Measurements from ENCODE around the gene MAU2.

DNA sequence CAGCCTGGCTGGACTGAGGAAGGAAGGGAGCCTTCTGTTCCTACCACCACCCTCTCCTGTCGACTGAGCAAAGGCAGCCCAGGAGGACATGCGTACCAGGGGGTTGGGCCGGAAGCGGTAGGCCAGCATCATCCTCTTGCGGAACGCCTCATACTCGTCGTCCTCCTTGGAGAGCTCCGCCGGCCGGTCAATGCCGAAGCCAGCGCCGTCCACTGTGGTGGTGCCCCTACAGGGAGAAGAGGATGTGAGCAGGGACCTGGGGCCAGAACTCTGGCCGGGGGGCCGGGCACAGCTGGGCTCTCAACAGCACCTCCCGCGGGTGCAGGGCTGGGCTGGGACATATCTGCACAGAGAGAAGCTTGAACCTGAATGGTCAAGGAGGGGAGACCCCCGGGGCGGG is 43.8 kb upstream of the MAU2 start:
- TF ChIP-seq, protein P1, sequence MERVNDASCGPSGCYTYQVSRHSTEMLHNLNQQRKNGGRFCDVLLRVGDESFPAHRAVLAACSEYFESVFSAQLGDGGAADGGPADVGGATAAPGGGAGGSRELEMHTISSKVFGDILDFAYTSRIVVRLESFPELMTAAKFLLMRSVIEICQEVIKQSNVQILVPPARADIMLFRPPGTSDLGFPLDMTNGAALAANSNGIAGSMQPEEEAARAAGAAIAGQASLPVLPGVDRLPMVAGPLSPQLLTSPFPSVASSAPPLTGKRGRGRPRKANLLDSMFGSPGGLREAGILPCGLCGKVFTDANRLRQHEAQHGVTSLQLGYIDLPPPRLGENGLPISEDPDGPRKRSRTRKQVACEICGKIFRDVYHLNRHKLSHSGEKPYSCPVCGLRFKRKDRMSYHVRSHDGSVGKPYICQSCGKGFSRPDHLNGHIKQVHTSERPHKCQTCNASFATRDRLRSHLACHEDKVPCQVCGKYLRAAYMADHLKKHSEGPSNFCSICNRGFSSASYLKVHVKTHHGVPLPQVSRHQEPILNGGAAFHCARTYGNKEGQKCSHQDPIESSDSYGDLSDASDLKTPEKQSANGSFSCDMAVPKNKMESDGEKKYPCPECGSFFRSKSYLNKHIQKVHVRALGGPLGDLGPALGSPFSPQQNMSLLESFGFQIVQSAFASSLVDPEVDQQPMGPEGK (CRISPR knock-in tag; IDR thresholded peaks at IDR 0.05; ENCODE audit: borderline replicate concordance) = no peak
- TF ChIP-seq ZFP30 (CRISPR knock-in tag; IDR thresholded peaks at IDR 0.05) = no peak
- no peak for TF ChIP-seq SNAI2 (CRISPR knock-in tag; IDR thresholded peaks at IDR 0.05)
- TF ChIP-seq, protein P2, sequence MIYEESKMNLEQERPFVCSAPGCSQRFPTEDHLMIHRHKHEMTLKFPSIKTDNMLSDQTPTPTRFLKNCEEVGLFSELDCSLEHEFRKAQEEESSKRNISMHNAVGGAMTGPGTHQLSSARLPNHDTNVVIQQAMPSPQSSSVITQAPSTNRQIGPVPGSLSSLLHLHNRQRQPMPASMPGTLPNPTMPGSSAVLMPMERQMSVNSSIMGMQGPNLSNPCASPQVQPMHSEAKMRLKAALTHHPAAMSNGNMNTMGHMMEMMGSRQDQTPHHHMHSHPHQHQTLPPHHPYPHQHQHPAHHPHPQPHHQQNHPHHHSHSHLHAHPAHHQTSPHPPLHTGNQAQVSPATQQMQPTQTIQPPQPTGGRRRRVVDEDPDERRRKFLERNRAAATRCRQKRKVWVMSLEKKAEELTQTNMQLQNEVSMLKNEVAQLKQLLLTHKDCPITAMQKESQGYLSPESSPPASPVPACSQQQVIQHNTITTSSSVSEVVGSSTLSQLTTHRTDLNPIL (CRISPR knock-in tag; IDR thresholded peaks at IDR 0.05; ENCODE audit: low read depth) = no peak
- no peak for TF ChIP-seq RARB (CRISPR knock-in tag; IDR thresholded peaks at IDR 0.05)
- TF ChIP-seq ZNF70 (CRISPR knock-in tag; IDR thresholded peaks at IDR 0.05) = no peak
- TF ChIP-seq ZNF8 (CRISPR knock-in tag; IDR thresholded peaks at IDR 0.05) = no peak
- TF ChIP-seq, protein P3, sequence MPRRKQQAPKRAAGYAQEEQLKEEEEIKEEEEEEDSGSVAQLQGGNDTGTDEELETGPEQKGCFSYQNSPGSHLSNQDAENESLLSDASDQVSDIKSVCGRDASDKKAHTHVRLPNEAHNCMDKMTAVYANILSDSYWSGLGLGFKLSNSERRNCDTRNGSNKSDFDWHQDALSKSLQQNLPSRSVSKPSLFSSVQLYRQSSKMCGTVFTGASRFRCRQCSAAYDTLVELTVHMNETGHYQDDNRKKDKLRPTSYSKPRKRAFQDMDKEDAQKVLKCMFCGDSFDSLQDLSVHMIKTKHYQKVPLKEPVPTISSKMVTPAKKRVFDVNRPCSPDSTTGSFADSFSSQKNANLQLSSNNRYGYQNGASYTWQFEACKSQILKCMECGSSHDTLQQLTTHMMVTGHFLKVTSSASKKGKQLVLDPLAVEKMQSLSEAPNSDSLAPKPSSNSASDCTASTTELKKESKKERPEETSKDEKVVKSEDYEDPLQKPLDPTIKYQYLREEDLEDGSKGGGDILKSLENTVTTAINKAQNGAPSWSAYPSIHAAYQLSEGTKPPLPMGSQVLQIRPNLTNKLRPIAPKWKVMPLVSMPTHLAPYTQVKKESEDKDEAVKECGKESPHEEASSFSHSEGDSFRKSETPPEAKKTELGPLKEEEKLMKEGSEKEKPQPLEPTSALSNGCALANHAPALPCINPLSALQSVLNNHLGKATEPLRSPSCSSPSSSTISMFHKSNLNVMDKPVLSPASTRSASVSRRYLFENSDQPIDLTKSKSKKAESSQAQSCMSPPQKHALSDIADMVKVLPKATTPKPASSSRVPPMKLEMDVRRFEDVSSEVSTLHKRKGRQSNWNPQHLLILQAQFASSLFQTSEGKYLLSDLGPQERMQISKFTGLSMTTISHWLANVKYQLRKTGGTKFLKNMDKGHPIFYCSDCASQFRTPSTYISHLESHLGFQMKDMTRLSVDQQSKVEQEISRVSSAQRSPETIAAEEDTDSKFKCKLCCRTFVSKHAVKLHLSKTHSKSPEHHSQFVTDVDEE (CRISPR knock-in tag; IDR thresholded peaks at IDR 0.05) = no peak
- TF ChIP-seq GLIS3 (CRISPR knock-in tag; IDR thresholded peaks at IDR 0.05) = no peak
- TF ChIP-seq, protein P4, sequence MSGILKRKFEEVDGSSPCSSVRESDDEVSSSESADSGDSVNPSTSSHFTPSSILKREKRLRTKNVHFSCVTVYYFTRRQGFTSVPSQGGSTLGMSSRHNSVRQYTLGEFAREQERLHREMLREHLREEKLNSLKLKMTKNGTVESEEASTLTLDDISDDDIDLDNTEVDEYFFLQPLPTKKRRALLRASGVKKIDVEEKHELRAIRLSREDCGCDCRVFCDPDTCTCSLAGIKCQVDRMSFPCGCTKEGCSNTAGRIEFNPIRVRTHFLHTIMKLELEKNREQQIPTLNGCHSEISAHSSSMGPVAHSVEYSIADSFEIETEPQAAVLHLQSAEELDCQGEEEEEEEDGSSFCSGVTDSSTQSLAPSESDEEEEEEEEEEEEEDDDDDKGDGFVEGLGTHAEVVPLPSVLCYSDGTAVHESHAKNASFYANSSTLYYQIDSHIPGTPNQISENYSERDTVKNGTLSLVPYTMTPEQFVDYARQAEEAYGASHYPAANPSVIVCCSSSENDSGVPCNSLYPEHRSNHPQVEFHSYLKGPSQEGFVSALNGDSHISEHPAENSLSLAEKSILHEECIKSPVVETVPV (CRISPR knock-in tag; IDR thresholded peaks at IDR 0.05) = no peak
- TF ChIP-seq ZFP3 (CRISPR knock-in tag; IDR thresholded peaks at IDR 0.05) = no peak
- no peak for TF ChIP-seq CSDC2 (CRISPR knock-in tag; IDR thresholded peaks at IDR 0.05)

Data from SK-N-SH treated with all-trans-retinoic acid at 6 μM for 48 hours (cell line).